Esophagus muscularis mucosa (tissue), 4 donors: ENCODE data around the gene UCHL1. TPM values are rescaled to one million over a fixed set of nuclear protein-coding genes. Genes with fewer than 3 reads are reported as not detected.

Source experiments
- DNase-seq: peaks from one replicate; pipeline ENCODE4 v3.0.0-alpha.2; 2017; ENCODE audit errors: extremely low spot score
- H3K27ac ChIP-seq, 4 donors: fragments of 200-600 bp; sonication (generic); replicated peaks in 1 of 4; 1 replicate in 3 of 4; 2 replicates in 1 of 4; pipeline ENCODE4 v1.5.1; 2016 to 2019; ENCODE audit warnings: mild to moderate bottlenecking in 1 of 4
- H3K27me3 ChIP-seq, 4 donors: fragments of 200-600 bp; sonication (generic); one replicate each; pipeline versions ENCODE4 v1.5.1 to v1.6.0; 2016 to 2019
- H3K36me3 ChIP-seq, 4 donors: fragments of 200-600 bp; sonication (generic); one replicate each; pipeline ENCODE4 v1.5.1; 2016 to 2019
- H3K4me1 ChIP-seq, 4 donors: fragments of 200-600 bp; sonication (generic); one replicate each; pipeline ENCODE4 v1.5.1; 2016 to 2019
- H3K4me3 ChIP-seq, 4 donors: fragments of 200-600 bp; sonication (generic); 1 replicate in 2 of 4; 2 replicates in 2 of 4; pipeline ENCODE4 v1.5.1; 2016 to 2019; ENCODE audit warnings: mild to moderate bottlenecking in 4 of 4, moderate library complexity in 1 of 4
- H3K9me3 ChIP-seq, 4 donors: fragments of 200-600 bp; sonication (generic); 1 replicate in 3 of 4; 2 replicates in 1 of 4; pipeline ENCODE4 v1.5.1; 2016 to 2019
- EP300 ChIP-seq: sonication (generic); formaldehyde crosslinking; IDR thresholded peaks from one replicate; pipeline ENCODE4 v1.6.1; 2017; ENCODE audit warnings: antibody characterized with exemption
- POLR2A ChIP-seq: fragments of 450-650 bp; IDR thresholded peaks from one replicate; pipeline ENCODE4 v1.6.1; 2017; ENCODE audit warnings: antibody characterized with exemption, moderate library complexity, mild to moderate bottlenecking, low read depth
- POLR2AphosphoS5 ChIP-seq, 2 donors: sonication (generic); formaldehyde crosslinking; IDR thresholded peaks; one replicate each; pipeline ENCODE4 v1.6.1; 2017; ENCODE audit warnings: antibody characterized with exemption in 2 of 2
- WGBS: methylation state at CpG from one replicate; pipeline ENCODE4 v1.1.5; 2018; 5-methylcytosine and 5-hydroxymethylcytosine counted together
- intact Hi-C: fragments of 100-400 bp; cut with DNase I; formaldehyde crosslinking; loops from one replicate; pipeline ENCODE4 v1.15.1; 2023
- total RNA-seq, 4 donors: library from RNA; depleted of rRNA; stranded (reverse); fragments of >200 nt; gene quantifications; one replicate each; pipeline versions ENCODE4 v1.1.0 to v1.2.1, GENCODE V29; 2016
- TF ChIP-seq, protein P1 (sequence below), 3 experiments: fragments of 200-600 bp in 2 of 3; fragments of 450-650 bp in 1 of 3; sonication (generic) in 2 of 3; IDR thresholded peaks; one replicate each; pipeline ENCODE4 v1.5.1; 2017 to 2019; ENCODE audit warnings: antibody characterized with exemption in 3 of 3, mild to moderate bottlenecking in 2 of 3, moderate library complexity in 1 of 3

UCHL1 gene
- total RNA-seq, 4 donors from 2014 or later, result 30.3 to 120 (median 40.8) TPM

GRCh38 chr4:41217374-41217773 lies 39.4 kb upstream of the UCHL1 start:
- WGBS, result 72% methylated on average over 2 of the region's 2 CpGs
- no peak overlapping the region for H3K4me3 ChIP-seq
- H3K4me1 ChIP-seq, result peaks cover 11 to 45% (median 35%) of the 10 kb centered on the region in 4 donors
- intact Hi-C loops, result no loop called here
- TF ChIP-seq EP300 (no peak), POLR2A (no peak), POLR2AphosphoS5 (IDR thresholded peaks at IDR 0.05) (no peak)
- TF ChIP-seq, protein P1, sequence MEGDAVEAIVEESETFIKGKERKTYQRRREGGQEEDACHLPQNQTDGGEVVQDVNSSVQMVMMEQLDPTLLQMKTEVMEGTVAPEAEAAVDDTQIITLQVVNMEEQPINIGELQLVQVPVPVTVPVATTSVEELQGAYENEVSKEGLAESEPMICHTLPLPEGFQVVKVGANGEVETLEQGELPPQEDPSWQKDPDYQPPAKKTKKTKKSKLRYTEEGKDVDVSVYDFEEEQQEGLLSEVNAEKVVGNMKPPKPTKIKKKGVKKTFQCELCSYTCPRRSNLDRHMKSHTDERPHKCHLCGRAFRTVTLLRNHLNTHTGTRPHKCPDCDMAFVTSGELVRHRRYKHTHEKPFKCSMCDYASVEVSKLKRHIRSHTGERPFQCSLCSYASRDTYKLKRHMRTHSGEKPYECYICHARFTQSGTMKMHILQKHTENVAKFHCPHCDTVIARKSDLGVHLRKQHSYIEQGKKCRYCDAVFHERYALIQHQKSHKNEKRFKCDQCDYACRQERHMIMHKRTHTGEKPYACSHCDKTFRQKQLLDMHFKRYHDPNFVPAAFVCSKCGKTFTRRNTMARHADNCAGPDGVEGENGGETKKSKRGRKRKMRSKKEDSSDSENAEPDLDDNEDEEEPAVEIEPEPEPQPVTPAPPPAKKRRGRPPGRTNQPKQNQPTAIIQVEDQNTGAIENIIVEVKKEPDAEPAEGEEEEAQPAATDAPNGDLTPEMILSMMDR (IDR thresholded peaks at IDR 0.05), result no peak
- no peak for DNase-seq
- H3K36me3 ChIP-seq, result no peaks in the 10 kb centered on the region
- no peaks in the 10 kb centered on the region for H3K9me3 ChIP-seq
- peak overlapping the region in 3 of 4 donors; percentile 88 to 93 (median 92) for H3K27ac ChIP-seq
- no peaks in the 10 kb centered on the region for H3K27me3 ChIP-seq

DNA sequence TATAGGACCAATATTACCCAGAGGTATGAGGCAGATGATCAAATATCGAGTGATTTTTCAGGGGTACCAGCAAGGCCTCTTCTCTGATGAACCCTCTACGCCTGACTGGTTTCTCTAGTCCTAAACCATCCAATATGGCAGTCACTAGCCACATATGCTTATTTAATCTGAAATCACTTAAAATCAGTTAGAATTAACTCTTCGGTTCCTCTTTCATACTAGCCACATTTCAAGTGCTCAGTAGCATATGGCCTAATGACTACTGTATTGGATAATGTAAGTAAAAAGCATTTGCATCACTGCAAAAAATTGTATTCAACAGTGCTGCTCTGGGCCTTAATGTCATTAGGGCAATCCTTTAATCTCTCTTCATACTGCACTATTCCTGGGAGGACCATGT lies 38.0 kb upstream of the UCHL1 start:
- 96% methylated on average over 3 of the region's 3 CpGs for WGBS
- H3K27ac ChIP-seq, result no peak overlapping the region
- H3K9me3 ChIP-seq, result no peaks in the 10 kb centered on the region
- no peaks in the 10 kb centered on the region for H3K27me3 ChIP-seq
- no peak overlapping the region for H3K4me3 ChIP-seq
- peaks cover 10 to 31% (median 24%) of the 10 kb centered on the region in 4 donors for H3K4me1 ChIP-seq
- no peaks in the 10 kb centered on the region for H3K36me3 ChIP-seq
- intact Hi-C loops, result no loop called here
- TF ChIP-seq EP300, result no peak
- no peak for TF ChIP-seq POLR2A
- no peak for TF ChIP-seq POLR2AphosphoS5 (IDR thresholded peaks at IDR 0.05)
- TF ChIP-seq, protein P1 (IDR thresholded peaks at IDR 0.05), result no peak
- DNase-seq, result peak; percentile 12

DNA sequence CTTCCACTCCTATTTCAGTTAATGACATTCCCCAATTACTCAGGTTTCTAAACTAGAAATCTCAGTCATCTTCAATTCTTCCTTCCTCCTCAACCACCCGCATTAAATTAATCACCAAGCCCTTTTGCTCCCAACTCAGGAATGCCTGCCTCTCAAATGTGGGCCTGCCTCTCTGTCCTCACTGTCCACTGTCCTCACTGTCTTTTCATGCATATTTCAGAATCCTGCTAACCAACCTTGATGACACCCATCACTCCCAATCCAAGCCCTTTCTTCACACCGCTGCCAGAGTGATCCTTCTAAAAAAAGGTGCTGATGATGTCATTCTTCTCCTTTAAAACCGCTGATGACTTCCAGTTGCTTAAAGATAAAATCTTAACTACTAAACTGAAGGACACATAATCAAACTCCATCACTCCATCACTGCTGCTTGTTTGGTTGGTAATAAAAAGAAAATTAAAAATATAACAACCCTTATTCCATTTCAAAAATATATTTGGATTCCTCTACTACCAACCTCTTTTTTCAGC lies 37.2 kb upstream of the UCHL1 start:
- Histone ChIP-seq H3K9me3 (no peaks in the 10 kb centered on the region), H3K27me3 (no peaks in the 10 kb centered on the region), H3K36me3 (no peaks in the 10 kb centered on the region), H3K4me3 (no peak overlapping the region), H3K27ac (no peak overlapping the region), H3K4me1 (peaks cover 10 to 29% (median 23%) of the 10 kb centered on the region in 4 donors)
- intact Hi-C loops, result no loop called here
- TF ChIP-seq POLR2A (no peak), POLR2AphosphoS5 (IDR thresholded peaks at IDR 0.05) (no peak)
- peak; percentile 39 for DNase-seq
- WGBS, result 83% methylated on average over 3 of the region's 3 CpGs

GRCh38 chr4:41221850-41222645 lies 34.7 kb upstream of the UCHL1 start:
- no peaks in the 10 kb centered on the region for H3K36me3 ChIP-seq
- peaks cover under 1 to 5% (median 2%) of the 10 kb centered on the region in 4 donors for H3K4me1 ChIP-seq
- 91% methylated on average over 4 of the region's 4 CpGs for WGBS
- H3K27me3 ChIP-seq, result no peaks in the 10 kb centered on the region
- TF ChIP-seq POLR2AphosphoS5 (IDR thresholded peaks at IDR 0.05), result no peak
- TF ChIP-seq, protein P1 (IDR thresholded peaks at IDR 0.05), result no peak
- no peak for TF ChIP-seq POLR2A
- no peak for TF ChIP-seq EP300
- DNase-seq, result peak; percentile 21
- H3K9me3 ChIP-seq, result no peaks in the 10 kb centered on the region
- intact Hi-C loops, result no loop called here
- H3K27ac ChIP-seq, result no peak overlapping the region
- no peak overlapping the region for H3K4me3 ChIP-seq

DNA sequence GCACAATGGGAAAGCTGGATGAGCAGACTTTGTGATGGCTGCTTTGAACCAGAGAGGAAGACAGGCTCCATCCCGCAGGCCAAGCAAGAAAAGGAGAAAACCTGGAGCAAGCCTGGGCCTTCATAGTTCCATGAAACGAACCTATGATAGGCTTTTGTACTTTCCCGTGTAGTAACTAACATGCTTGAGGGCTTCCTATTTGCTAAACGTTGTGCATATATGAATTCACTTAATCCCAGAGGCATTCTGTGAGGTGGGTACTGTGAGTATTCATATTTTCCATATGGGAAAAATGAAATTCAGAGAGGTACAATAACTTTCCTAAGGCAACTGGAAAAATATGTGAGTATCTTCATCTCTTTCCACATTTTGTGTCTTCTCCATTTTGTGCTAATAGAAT lies 28.8 kb upstream of the UCHL1 start:
- no peaks in the 10 kb centered on the region for H3K9me3 ChIP-seq
- TF ChIP-seq EP300 (no peak), POLR2A (no peak), POLR2AphosphoS5 (IDR thresholded peaks at IDR 0.05) (no peak)
- TF ChIP-seq, protein P1 (IDR thresholded peaks at IDR 0.05), result no peak
- WGBS, result 91% methylated on average over 4 of the region's 4 CpGs
- no peaks in the 10 kb centered on the region for H3K36me3 ChIP-seq
- no peaks in the 10 kb centered on the region for H3K27me3 ChIP-seq
- H3K4me3 ChIP-seq, result no peak overlapping the region
- no peak overlapping the region for H3K27ac ChIP-seq
- intact Hi-C loops, result no loop called here
- H3K4me1 ChIP-seq, result no peaks in the 10 kb centered on the region
- no peak for DNase-seq
